Measurements from ENCODE around the gene HMG20A.

HMG20A gene

GRCh38 chr15:77521206-77521605, 100.5 kb downstream of the HMG20A start:
- Histone ChIP-seq H3K36me3 (no peaks in the 10 kb centered on the region), H3K27ac (no peak overlapping the region)
- TF ChIP-seq CTCF (IDR thresholded peaks at IDR 0.05): no peak

GRCh38 chr15:77525400-77525811, 104.7 kb downstream of the HMG20A start:
- no peaks in the 10 kb centered on the region for H3K4me1 ChIP-seq (ENCODE audit: control insufficient read depth in 1 of 2, insufficient read depth in 1 of 2, low read depth in 1 of 2, low read length in 1 of 2)

More at GRCh38 chr15:77521206-77521605, 100.5 kb downstream of the HMG20A start:
- Histone ChIP-seq H3K4me1 (ENCODE audit: control insufficient read depth in 1 of 2, insufficient read depth in 1 of 2, low read depth in 1 of 2, low read length in 1 of 2) (no peaks in the 10 kb centered on the region), H3K4me3 (ENCODE audit: low read depth in 1 of 2, low read length in 1 of 2) (no peak overlapping the region), H3K27me3 (peaks cover 74% of the 10 kb centered on the region), H3K9me3 (no peaks in the 10 kb centered on the region)

GRCh38 chr15:77525907-77526594, 105.4 kb downstream of the HMG20A start:
- H3K9me3 ChIP-seq: no peaks in the 10 kb centered on the region
- no peaks in the 10 kb centered on the region for H3K36me3 ChIP-seq
- no peak overlapping the region for H3K4me3 ChIP-seq (ENCODE audit: low read depth in 1 of 2, low read length in 1 of 2)
- H3K27me3 ChIP-seq: peaks cover 55% of the 10 kb centered on the region
- TF ChIP-seq CTCF (IDR thresholded peaks at IDR 0.05): no peak
- no peaks in the 10 kb centered on the region for H3K4me1 ChIP-seq (ENCODE audit: control insufficient read depth in 1 of 2, insufficient read depth in 1 of 2, low read depth in 1 of 2, low read length in 1 of 2)
- no peak overlapping the region for H3K27ac ChIP-seq

More at GRCh38 chr15:77525400-77525811, 104.7 kb downstream of the HMG20A start:
- Histone ChIP-seq H3K36me3 (no peaks in the 10 kb centered on the region), H3K9me3 (no peaks in the 10 kb centered on the region), H3K27ac (no peak overlapping the region), H3K27me3 (peaks cover 54% of the 10 kb centered on the region), H3K4me3 (ENCODE audit: low read depth in 1 of 2, low read length in 1 of 2) (no peak overlapping the region)
- TF ChIP-seq CTCF (IDR thresholded peaks at IDR 0.05): no peak

- no peak for TF ChIP-seq CTCF (IDR thresholded peaks at IDR 0.05)
Observed at GRCh38 chr15:77526595-77527163, 106.0 kb downstream of the HMG20A start.

GRCh38 chr15:77527164-77527778, 106.6 kb downstream of the HMG20A start:
- H3K27ac ChIP-seq: no peak overlapping the region
- H3K36me3 ChIP-seq: no peaks in the 10 kb centered on the region
- no peak overlapping the region for H3K4me3 ChIP-seq (ENCODE audit: low read depth in 1 of 2, low read length in 1 of 2)
- no peaks in the 10 kb centered on the region for H3K9me3 ChIP-seq
- no peak for TF ChIP-seq CTCF (IDR thresholded peaks at IDR 0.05)
- no peaks in the 10 kb centered on the region for H3K4me1 ChIP-seq (ENCODE audit: control insufficient read depth in 1 of 2, insufficient read depth in 1 of 2, low read depth in 1 of 2, low read length in 1 of 2)
- H3K27me3 ChIP-seq: peaks cover 57% of the 10 kb centered on the region

More at GRCh38 chr15:77526595-77527163, 106.0 kb downstream of the HMG20A start:
- Histone ChIP-seq H3K27ac (no peak overlapping the region), H3K4me3 (ENCODE audit: low read depth in 1 of 2, low read length in 1 of 2) (no peak overlapping the region), H3K36me3 (no peaks in the 10 kb centered on the region), H3K9me3 (no peaks in the 10 kb centered on the region), H3K4me1 (ENCODE audit: control insufficient read depth in 1 of 2, insufficient read depth in 1 of 2, low read depth in 1 of 2, low read length in 1 of 2) (no peaks in the 10 kb centered on the region), H3K27me3 (peaks cover 57% of the 10 kb centered on the region)

All from neutrophil (primary cell).